Ishikawa (cell line): ENCODE measurements around the gene WDR64.

Experiments used
- CEBPB ChIP-seq: IDR thresholded peaks from 2 replicates; pipeline ENCODE4 v1.6.1; 2012
- CREB1 ChIP-seq: IDR thresholded peaks from 2 replicates; pipeline ENCODE4 v1.6.1; 2012; ENCODE audit warnings: low read depth
- EGR1 ChIP-seq: IDR thresholded peaks from 2 replicates; pipeline ENCODE4 v1.6.1; 2012
- EP300 ChIP-seq: IDR thresholded peaks from 2 replicates; pipeline ENCODE4 v1.6.1; 2012; ENCODE audit warnings: borderline replicate concordance
- FOXM1 ChIP-seq: IDR thresholded peaks from 2 replicates; pipeline ENCODE4 v1.6.1; 2012; ENCODE audit warnings: low read depth, borderline replicate concordance
- MAX ChIP-seq: IDR thresholded peaks from 2 replicates; pipeline ENCODE4 v1.6.1; 2012
- NFIC ChIP-seq: IDR thresholded peaks from 2 replicates; pipeline ENCODE4 v1.6.1; 2012
- RAD21 ChIP-seq: IDR thresholded peaks from 2 replicates; pipeline ENCODE4 v1.6.1; 2012; ENCODE audit warnings: low read depth
- REST ChIP-seq: IDR thresholded peaks from 2 replicates; pipeline ENCODE4 v1.6.1; 2012; ENCODE audit warnings: low read depth, mild to moderate bottlenecking
- TAF1 ChIP-seq: IDR thresholded peaks from 2 replicates; pipeline ENCODE4 v1.6.1; 2012; ENCODE audit warnings: low read depth, mild to moderate bottlenecking
- TCF12 ChIP-seq: IDR thresholded peaks from 2 replicates; pipeline ENCODE4 v1.6.1; 2012; ENCODE audit warnings: low read depth
- TEAD4 ChIP-seq: IDR thresholded peaks from 2 replicates; pipeline ENCODE4 v1.6.1; 2012
- USF1 ChIP-seq: IDR thresholded peaks from 2 replicates; pipeline ENCODE4 v1.6.1; 2012
- YY1 ChIP-seq: IDR thresholded peaks from 2 replicates; pipeline ENCODE4 v1.6.1; 2012; ENCODE audit warnings: low read depth
- ZBTB7A ChIP-seq: IDR thresholded peaks from 2 replicates; pipeline ENCODE4 v1.6.1; 2012; ENCODE audit warnings: low read depth

The WDR64 gene

GRCh38 chr1:241627453-241628259, 24.4 kb upstream of the WDR64 start:
- TF ChIP-seq RAD21, result peak; percentile 35
- no peak for TF ChIP-seq TCF12

GRCh38 chr1:241630005-241630404, 22.1 kb upstream of the WDR64 start:
- TF ChIP-seq CEBPB (no peak), TAF1 (no peak), USF1 (no peak), NFIC (no peak), MAX (no peak)

- no peak for TF ChIP-seq TAF1
- TF ChIP-seq ZBTB7A, result no peak
- no peak for TF ChIP-seq TCF12
- TF ChIP-seq FOXM1, result no peak
- no peak for TF ChIP-seq TEAD4
- no peak for TF ChIP-seq CREB1
- no peak for TF ChIP-seq USF1
- TF ChIP-seq CEBPB, result no peak
- no peak for TF ChIP-seq EGR1
- no peak for TF ChIP-seq EP300
- TF ChIP-seq MAX, result no peak
- no peak for TF ChIP-seq RAD21
- TF ChIP-seq REST, result no peak
- no peak for TF ChIP-seq YY1
- no peak for TF ChIP-seq NFIC
Measured at GRCh38 chr1:241630476-241630875, 21.6 kb upstream of the WDR64 start.

GRCh38 chr1:241630899-241631298, 21.2 kb upstream of the WDR64 start:
- TF ChIP-seq TCF12, result no peak
- no peak for TF ChIP-seq FOXM1
- TF ChIP-seq TAF1, result no peak
- TF ChIP-seq EP300, result no peak
- TF ChIP-seq TEAD4, result no peak
- TF ChIP-seq RAD21, result no peak
- no peak for TF ChIP-seq REST
- no peak for TF ChIP-seq ZBTB7A
- no peak for TF ChIP-seq CREB1
- TF ChIP-seq YY1, result no peak
- no peak for TF ChIP-seq MAX
- no peak for TF ChIP-seq NFIC
- TF ChIP-seq CEBPB, result no peak

GRCh38 chr1:241631674-241632073, 20.4 kb upstream of the WDR64 start:
- TF ChIP-seq CEBPB (no peak), EGR1 (no peak), YY1 (no peak), ZBTB7A (no peak), RAD21 (no peak), EP300 (no peak)

- TF ChIP-seq TEAD4 (no peak), TAF1 (no peak), MAX (no peak), TCF12 (no peak), RAD21 (no peak), USF1 (no peak), NFIC (no peak)
Measured at GRCh38 chr1:241632987-241633386, 19.1 kb upstream of the WDR64 start.
